Measurements from ENCODE around the gene GPR18.
"Not testable (repeated sequence)": the region's sequence is repeated elsewhere in the genome, so short reads cannot be mapped to it uniquely, and the experiment has no call there.

The GPR18 gene

GRCh38 chr13:99266827-99267226 is 8.6 kb upstream of the GPR18 start:
- DNase-seq (ENCODE audit: low read depth): no peak

DNA sequence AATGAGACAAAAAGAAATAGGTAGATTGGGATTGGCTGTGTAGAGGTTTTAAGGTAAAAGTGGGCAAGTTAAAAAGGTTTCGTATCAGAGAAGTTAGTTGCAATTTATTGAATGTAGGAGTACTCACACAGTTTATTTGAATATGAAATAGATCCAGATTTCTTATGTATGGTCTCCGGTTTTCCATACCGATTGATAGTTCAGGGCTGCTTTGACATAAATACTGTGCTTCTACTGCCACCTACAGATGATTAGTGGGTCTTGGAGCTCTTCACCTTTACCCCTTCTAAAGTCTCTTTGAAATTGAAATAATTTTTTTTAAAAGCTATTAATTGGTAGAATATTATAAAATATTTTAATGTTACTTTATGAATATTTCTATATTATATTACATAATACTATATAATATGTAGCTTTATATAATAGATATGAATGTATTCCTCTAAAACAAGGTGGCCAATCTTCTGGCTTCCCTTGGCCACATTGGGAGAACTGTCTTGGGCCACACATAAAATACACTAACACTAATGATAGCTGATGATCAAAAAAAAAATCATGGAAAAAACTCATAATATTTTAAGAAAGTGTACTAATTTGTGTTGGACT is 7.7 kb upstream of the GPR18 start:
- no peak for DNase-seq (ENCODE audit: low read depth)

- DNase-seq (ENCODE audit: low read depth): peak; percentile 52
Measured at GRCh38 chr13:99265162-99265800, 7.1 kb upstream of the GPR18 start.

GRCh38 chr13:99264051-99264450 is 5.9 kb upstream of the GPR18 start:
- DNase-seq (ENCODE audit: low read depth): no peak

- no peak for DNase-seq (ENCODE audit: low read depth)
Measured at GRCh38 chr13:99263126-99263785, 5.1 kb upstream of the GPR18 start.

GRCh38 chr13:99261059-99261458 is 2.9 kb upstream of the GPR18 start:
- no peak for DNase-seq (ENCODE audit: low read depth)

DNA sequence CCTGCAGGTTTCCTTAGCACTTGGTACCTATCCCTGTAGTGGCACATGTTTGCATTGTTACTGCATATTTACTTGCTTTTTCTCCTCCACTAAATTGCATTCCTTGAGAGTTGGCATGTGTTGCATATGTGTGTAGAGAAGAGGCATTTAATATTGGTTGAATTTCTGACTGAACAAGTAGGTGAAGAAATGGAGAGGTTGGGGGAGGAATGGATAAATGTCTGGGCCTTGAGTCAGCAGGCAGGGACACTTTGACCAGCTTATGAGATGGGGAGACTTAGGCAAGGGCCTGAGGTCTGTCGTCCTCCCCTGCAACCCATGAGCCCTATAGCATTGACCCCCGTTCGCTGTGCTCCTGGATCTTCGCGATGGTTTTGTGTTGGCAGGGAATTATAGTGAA is 2.0 kb upstream of the GPR18 start:
- DNase-seq (ENCODE audit: low read depth): no peak

DNA sequence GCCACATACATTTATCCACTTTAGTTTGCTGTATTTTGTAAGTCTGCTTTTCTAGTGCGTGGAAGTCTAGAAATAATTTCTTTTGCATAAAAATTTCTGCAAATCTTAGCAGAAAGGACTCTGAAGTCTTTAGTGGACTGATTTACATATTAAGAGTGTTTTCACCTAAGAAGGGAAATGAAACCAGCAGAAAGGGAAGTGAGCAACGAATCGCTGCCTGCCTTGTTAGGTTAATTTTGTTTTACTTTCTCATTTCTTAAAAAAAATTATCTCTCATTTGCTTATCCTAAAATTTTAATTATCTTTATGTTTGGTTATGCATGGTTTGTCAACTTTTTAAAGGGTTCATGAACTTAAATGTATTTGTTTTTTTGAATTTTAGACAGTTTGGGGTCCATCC is 767 bp upstream of the GPR18 start:
- no peak for DNase-seq (ENCODE audit: low read depth)

DNA sequence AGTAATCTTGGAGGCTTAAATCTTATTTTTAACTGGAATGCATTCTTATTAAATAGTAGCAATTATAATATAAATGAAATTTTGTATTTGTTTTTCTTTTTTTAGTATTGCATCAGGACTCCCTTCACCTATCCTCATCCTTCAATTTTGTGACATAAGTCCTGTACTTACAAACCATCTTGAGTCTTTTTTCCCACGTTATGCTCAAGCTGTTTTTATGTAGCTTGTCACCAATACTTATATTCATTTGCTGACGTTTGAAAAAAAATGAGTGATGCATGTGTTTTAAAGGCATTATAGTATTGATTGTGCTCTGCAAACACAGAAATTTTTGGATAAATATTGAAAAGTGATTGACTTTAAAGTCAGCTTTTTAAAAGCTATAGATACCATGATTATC is 888 bp downstream of the GPR18 start:
- DNase-seq (ENCODE audit: low read depth): no peak

- no peak for DNase-seq (ENCODE audit: low read depth)
Measured at GRCh38 chr13:99256709-99257108, 1.5 kb downstream of the GPR18 start.

DNA sequence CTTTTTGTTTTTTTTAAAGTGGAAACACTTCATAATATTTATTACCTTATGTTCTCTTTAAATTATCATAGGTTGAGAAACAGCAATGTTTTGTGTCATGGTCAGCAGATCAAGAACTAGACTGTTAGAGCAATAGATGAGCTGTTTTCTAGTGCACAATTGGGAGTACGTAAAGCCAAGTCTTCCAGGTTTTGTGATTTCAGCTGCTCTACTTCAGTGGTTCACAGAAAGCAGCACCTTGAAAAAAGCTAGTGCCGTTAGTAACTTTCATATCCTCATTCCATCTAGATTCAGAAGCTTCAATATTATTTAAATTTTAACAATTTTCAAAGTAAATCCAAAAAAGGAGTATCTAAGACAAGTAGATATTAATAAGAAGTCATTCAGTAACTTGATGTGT is 1.9 kb downstream of the GPR18 start:
- no peak for DNase-seq (ENCODE audit: low read depth)

GRCh38 chr13:99255271-99255670 is 2.9 kb downstream of the GPR18 start:
- DNase-seq (ENCODE audit: low read depth): no peak

DNA sequence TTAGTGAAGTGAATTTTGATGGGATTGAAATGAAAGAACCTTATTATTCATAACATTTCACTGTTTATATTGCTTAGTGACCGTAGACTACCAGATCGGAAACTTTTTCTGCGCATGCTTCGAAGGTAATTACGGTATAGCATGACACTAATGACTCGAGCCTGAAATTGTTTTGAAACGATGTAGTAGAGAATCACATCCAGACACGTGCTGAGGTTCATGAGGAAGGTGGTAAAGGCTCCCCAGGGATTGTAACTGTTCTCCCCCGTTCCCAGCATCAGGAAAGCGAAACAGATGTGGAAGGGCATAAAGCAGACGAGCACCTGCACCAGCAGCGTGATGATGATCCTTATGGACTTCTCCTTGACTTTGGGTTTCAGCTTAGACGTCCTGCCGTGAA is 3.3 kb downstream of the GPR18 start:
- no peak for DNase-seq (ENCODE audit: low read depth)

DNA sequence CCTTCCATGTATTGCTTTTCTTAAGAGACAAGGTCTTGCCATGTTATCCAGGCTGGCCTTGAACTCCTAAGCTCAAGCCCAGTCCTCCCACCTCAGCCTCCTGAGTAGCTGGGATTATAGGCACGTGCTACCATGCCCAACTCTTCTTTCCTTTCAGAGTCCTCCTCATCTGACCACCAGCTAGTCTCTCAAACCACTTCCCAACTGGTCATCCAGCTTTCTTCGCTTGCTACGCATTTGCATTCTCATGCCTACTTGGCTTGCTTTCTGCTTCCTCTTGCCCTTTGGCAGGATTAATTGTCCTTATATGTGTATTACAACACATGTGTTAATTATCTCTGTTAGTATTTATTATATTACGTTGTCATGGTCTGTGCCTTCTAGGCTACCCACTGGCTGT is 6.3 kb downstream of the GPR18 start:
- no peak for DNase-seq (ENCODE audit: low read depth)

DNA sequence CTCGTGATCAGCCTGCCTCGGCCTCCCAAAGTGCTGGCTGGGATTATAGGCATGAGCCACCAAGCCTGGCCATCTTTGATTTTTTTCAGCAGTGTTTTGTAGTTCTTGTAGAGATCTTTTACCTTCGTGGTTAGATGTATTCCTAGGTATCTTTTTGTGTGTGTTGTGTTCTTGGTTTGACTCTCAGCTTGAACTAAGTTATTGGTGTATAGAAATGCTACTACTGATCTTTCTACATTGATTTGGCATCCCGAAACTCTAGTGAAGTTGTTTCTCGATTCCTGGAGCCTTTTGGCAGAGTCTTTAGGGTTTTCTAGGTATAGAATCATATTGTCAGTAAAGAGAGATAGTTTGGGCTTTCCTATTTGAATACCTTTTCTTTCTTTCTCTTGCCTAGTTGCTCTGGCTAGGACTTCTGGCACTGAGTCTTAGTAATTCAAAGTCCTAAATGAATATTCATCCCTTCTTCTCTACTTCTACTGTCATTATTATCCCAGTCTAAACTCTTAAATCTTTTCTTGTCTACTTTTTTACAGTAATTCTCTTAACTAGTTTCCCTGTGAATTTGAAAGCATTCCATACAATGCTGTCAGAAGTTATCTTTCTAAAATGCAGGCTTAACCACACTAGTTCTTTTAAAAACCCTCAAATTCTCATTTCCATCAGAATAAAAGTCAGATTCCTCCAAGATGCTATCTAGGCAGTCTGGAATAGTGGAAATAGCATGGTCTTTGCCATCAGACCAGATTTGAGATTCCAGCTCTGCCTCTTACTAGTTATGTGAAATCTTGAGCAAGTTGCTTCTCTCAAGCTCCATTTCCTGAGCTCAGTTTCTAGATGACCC is 7.0 kb downstream of the GPR18 start:
- no peak for DNase-seq (ENCODE audit: low read depth)

- DNase-seq (ENCODE audit: low read depth): not testable (repeated sequence)
Measured at GRCh38 chr13:99249606-99250005, 8.6 kb downstream of the GPR18 start.

DNA sequence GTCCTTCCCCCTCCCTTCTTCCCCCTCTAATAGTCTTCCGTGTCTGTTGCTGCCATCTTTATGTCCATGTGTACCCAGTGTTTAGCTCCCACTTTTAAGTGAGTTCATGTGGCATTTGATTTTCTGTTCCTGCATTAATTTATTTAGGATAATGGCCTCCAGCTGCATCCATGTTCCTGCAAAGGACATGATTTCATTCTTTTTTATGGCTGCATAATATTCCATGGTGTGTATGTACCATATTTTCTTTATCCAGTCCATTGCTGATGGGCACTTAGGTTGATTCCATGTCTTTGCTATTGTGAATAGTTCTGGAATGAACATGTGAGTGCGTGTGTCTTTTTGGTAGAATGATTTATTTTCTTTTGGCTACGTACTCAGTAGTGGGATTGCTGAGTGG is 9.0 kb downstream of the GPR18 start:
- DNase-seq (ENCODE audit: low read depth): not testable (repeated sequence)

- no peak for DNase-seq (ENCODE audit: low read depth)
Measured at GRCh38 chr13:99246100-99246499, 12.1 kb downstream of the GPR18 start.

GRCh38 chr13:99237981-99238662 is 20.1 kb downstream of the GPR18 start:
- DNase-seq (ENCODE audit: low read depth): no peak

DNA sequence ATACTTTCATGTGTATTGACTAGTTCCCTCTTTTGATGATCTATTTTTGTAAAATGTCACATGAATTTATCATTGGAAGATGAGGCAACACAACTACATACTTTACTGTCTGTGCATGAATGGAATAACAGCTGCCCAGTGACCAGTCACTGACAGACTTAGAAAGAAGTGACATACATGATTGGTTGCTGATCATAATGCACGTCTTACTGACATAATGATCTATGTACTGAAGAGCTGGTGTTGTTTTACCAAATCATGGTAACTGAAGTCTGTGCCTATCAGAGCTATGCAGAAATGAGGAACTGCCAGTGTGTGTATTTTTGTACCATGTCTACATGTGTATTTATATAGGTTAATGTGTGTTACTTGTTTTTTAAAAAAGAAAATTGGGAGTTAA is 26.5 kb downstream of the GPR18 start:
- no peak for DNase-seq (ENCODE audit: low read depth)

DNA sequence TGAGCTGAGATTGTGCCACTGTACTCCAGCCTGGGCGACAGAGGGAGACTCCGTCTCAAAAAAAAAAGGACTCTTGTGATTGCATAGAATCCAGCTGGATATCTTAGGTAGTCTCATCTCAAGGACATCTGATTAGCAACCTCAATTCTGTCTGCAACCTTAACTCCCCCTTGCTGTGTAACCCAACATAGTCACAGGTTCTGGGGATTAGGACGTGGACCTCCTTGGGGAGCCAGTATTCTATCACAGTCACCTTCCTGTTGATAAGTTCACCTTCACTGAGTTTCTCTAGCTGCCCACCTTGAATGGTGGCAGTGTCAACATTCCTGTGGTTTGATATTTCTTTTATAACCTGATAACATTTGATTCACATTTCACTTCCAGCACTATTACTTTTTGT is 27.2 kb downstream of the GPR18 start:
- no peak for DNase-seq (ENCODE audit: low read depth)

- not testable (repeated sequence) for DNase-seq (ENCODE audit: low read depth)
Measured at GRCh38 chr13:99230588-99230987, 27.6 kb downstream of the GPR18 start.
